Measurements from ENCODE around the gene SLC43A1. TPM values are rescaled to one million over a fixed set of nuclear protein-coding genes. Genes with fewer than 3 reads are reported as not detected.
A peak's percentile ranks its signal among the peaks of the same experiment; 100 is the strongest.

The SLC43A1 gene
- total RNA-seq, 2 donors from 2014 or later, result 8.7 to 19.0 TPM

DNA sequence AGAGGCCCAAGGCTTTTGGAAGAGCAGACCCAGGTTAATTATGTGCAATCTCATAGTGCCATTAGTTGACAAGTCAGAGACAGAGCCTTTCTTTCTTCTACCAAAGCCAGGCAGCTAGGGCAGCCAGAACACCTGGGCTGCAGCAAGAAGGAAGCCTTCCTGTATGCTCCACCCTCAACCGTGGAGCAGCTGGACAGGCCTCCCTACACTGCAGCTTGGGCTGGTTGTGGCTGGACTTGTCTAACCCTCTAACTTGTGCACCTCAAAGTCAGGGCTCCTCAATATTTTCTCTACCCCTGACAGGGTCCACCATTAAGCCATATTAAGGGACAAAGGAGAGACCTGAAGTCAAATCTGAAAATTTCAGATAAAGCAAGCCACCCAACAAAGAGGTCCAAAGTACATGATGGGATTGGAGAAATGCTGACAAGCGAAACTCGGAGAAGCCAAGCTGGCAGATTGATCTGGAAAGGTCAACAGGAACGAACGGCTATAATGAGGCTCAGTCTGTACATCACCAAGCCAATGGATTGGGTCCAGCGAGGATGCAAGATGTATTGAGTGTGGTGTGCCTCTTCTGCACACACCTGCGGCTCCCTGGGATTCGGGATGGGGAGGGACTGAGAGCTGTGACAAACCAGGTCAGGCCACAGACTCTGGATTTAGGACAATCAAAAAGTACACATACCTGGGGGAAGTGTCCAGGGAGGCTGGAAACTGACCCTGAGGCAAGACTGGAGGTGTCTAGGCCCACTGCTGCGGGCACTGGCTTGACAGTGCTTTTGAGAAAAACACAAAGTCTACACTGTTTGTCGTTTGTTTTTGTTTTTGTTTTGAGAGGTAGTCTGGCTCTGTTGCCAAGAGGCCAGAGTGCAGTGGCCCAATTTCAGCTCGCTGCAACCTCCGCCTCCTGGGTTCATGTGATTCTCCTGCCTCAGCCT, 76.9 kb downstream of the SLC43A1 start:
- Histone ChIP-seq H3K9me3 (no peaks in the 10 kb centered on the region), H3K27ac (no peak overlapping the region), H3K4me3 (no peak overlapping the region), H3K4me1 (no peaks in the 10 kb centered on the region), H3K9ac (ENCODE audit: low read depth in 2 of 2, low read length in 2 of 2) (peak overlapping the region in 1 of 2 donors; percentile 24), H3K36me3 (no peaks in the 10 kb centered on the region), H3K27me3 (no peaks in the 10 kb centered on the region)
- intact Hi-C loops (cut with DNase I), result no loop called here
- TF ChIP-seq, protein P1, sequence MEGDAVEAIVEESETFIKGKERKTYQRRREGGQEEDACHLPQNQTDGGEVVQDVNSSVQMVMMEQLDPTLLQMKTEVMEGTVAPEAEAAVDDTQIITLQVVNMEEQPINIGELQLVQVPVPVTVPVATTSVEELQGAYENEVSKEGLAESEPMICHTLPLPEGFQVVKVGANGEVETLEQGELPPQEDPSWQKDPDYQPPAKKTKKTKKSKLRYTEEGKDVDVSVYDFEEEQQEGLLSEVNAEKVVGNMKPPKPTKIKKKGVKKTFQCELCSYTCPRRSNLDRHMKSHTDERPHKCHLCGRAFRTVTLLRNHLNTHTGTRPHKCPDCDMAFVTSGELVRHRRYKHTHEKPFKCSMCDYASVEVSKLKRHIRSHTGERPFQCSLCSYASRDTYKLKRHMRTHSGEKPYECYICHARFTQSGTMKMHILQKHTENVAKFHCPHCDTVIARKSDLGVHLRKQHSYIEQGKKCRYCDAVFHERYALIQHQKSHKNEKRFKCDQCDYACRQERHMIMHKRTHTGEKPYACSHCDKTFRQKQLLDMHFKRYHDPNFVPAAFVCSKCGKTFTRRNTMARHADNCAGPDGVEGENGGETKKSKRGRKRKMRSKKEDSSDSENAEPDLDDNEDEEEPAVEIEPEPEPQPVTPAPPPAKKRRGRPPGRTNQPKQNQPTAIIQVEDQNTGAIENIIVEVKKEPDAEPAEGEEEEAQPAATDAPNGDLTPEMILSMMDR (IDR thresholded peaks at IDR 0.05), result no peak
- DNase-seq, result no peak

DNA sequence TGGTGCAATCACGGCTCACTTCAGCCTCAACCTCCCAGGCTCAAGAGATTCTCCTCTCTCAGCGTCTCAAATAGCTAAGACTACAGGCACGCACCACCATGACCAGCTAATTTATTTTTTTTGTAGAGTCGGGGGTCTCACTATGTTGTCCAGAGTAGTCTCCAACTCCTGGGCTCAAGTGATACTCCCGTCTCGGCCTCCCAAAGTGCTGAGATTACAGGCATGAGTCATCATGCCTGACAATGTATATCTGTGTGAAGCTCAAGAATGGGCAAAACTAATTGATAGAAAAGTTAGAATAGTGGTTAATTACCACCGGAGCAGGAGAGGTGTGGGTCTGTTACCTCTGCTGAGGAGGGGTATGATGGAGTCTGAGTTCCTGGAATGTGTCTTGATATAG, 79.5 kb downstream of the SLC43A1 start:
- intact Hi-C loops (cut with DNase I), result no loop called here
- no peaks in the 10 kb centered on the region for H3K36me3 ChIP-seq
- DNase-seq, result no peak
- H3K27me3 ChIP-seq, result no peaks in the 10 kb centered on the region
- TF ChIP-seq, protein P1 (IDR thresholded peaks at IDR 0.05), result no peak
- no peaks in the 10 kb centered on the region for H3K9me3 ChIP-seq
- H3K9ac ChIP-seq (ENCODE audit: low read depth in 2 of 2, low read length in 2 of 2), result no peak overlapping the region
- no peak overlapping the region for H3K27ac ChIP-seq
- H3K4me3 ChIP-seq, result no peak overlapping the region
- no peaks in the 10 kb centered on the region for H3K4me1 ChIP-seq

DNA sequence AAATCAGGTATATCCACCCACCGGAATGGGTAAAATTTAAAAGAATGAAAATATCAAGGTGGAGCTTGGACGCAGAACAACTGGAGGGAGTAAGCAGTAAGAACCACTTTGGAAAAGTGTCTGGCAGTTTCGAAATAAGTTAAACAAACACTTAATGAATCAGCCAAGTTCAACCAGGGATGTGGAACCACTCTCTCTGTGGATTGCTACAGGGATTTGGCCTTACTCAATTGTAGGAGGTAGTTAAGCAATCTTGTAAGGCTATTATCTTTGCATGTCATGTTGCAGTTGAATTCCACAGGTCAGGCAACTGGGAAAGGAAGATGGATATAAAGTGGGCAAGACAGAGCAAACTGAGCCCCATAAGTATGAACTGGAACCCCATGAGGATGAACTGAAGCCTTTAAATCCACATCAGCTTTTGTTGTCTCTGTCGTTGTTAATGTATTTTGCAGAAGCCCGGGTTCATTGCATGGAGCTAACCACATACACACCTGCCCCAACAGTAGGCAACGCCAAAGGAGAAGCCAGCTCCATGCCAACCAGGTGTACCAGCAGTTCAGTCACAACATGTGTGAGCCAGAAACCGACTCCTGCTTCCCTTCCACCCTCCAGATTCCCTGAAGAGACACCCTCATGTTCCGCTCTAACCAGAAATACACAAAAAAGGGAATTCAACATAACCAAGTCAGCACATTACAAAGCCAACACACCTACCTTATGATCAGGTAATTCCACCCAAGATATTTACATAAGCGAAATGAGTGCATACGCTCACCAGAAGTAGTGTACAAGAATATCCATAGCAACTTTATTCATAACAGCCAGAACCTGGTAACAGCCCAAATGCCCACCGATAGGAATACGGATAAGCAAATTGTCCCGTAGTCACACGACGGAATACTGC, 80.6 kb downstream of the SLC43A1 start:
- intact Hi-C loops (cut with DNase I), result no loop called here
- DNase-seq, result no peak
- no peak overlapping the region for H3K9ac ChIP-seq (ENCODE audit: low read depth in 2 of 2, low read length in 2 of 2)
- no peak overlapping the region for H3K4me3 ChIP-seq
- no peak overlapping the region for H3K27ac ChIP-seq
- H3K36me3 ChIP-seq, result no peaks in the 10 kb centered on the region
- no peaks in the 10 kb centered on the region for H3K9me3 ChIP-seq
- H3K27me3 ChIP-seq, result no peaks in the 10 kb centered on the region
- TF ChIP-seq, protein P1 (IDR thresholded peaks at IDR 0.05), result no peak
- H3K4me1 ChIP-seq, result no peaks in the 10 kb centered on the region

Other genes with a start within 250 kb of the SLC43A1 start
- gene TNKS1BP1, start 190.8 kb downstream of the SLC43A1 start, total RNA-seq, result 100 to 1,000 TPM; 113 to 117 TPM
- 100 to 1,000 TPM in 1 of 2 donors, 10 to 100 TPM in 1; 72.7 to 162 TPM for gene SSRP1, start 179.8 kb downstream of the SLC43A1 start, total RNA-seq
- not detected for gene P2RX3, start 177.3 kb downstream of the SLC43A1 start, total RNA-seq
- gene PRG3, start 134.6 kb downstream of the SLC43A1 start, total RNA-seq, result not detected
- gene PRG2, start 125.1 kb downstream of the SLC43A1 start, total RNA-seq, result not detected
- 10 to 100 TPM; 10.6 to 21.4 TPM for gene SLC43A3, start 88.6 kb downstream of the SLC43A1 start, total RNA-seq
- gene RTN4RL2, start 55.2 kb downstream of the SLC43A1 start, total RNA-seq, result under 1 TPM; 0.54 to 0.82 TPM
- 10 to 100 TPM; 54.8 to 67.1 TPM for gene TIMM10, start 15.1 kb upstream of the SLC43A1 start, total RNA-seq
- not detected for gene SMTNL1, start 21.9 kb upstream of the SLC43A1 start, total RNA-seq
- 10 to 100 TPM; 28.3 to 35.3 TPM for gene UBE2L6, start 52.0 kb upstream of the SLC43A1 start, total RNA-seq
- gene SERPING1, start 82.0 kb upstream of the SLC43A1 start, total RNA-seq, result 10 to 100 TPM; 18.7 to 57.5 TPM
- under 1 TPM; 0.44 to 0.98 TPM for gene YPEL4, start 134.2 kb upstream of the SLC43A1 start, total RNA-seq
- gene CLP1, start 142.1 kb upstream of the SLC43A1 start, total RNA-seq, result 10 to 100 TPM; 13.5 to 14.9 TPM
- 10 to 100 TPM; 80.2 to 82.1 TPM for gene ZDHHC5, start 152.4 kb upstream of the SLC43A1 start, total RNA-seq
- 10 to 100 TPM; 10.6 to 14.0 TPM for gene MED19, start 196.5 kb upstream of the SLC43A1 start, total RNA-seq
- 100 to 1,000 TPM in 1 of 2 donors, 10 to 100 TPM in 1; 92.1 to 145 TPM for gene TMX2, start 196.9 kb upstream of the SLC43A1 start, total RNA-seq
- gene SELENOH, start 225.8 kb upstream of the SLC43A1 start, total RNA-seq, result 100 to 1,000 TPM in 1 of 2 donors, 10 to 100 TPM in 1; 86.9 to 140 TPM
- gene BTBD18, start 236.1 kb upstream of the SLC43A1 start, total RNA-seq, result not detected
- gene CTNND1, start 246.1 kb upstream of the SLC43A1 start, total RNA-seq, result 100 to 1,000 TPM; 375 to 416 TPM